Chondrocyte (in vitro differentiated cells): ENCODE results near the gene ITPK1. TPM values are rescaled to one million over a fixed set of nuclear protein-coding genes. Genes with fewer than 3 reads are reported as not detected.

Source experiments
- DNase-seq: peaks from one replicate; pipeline ENCODE4 v3.0.0; 2021; ENCODE audit warnings: mixed read lengths, low spot score
- H3K27ac Mint-ChIP-seq: one replicate; pipeline ENCODE4 v1.8.0; 2021; ENCODE audit warnings: mild to moderate bottlenecking, moderate library complexity, mixed read lengths; ENCODE audit not compliant: unreplicated experiment
- H3K27me3 Mint-ChIP-seq: 2 replicates; pipeline ENCODE4 v1.8.0; 2021; ENCODE audit warnings: low read depth, mixed read lengths
- H3K36me3 Mint-ChIP-seq: 2 replicates; pipeline ENCODE4 v1.8.0; 2021; ENCODE audit warnings: low read depth, mixed read lengths
- H3K4me1 Mint-ChIP-seq: 2 replicates; pipeline ENCODE4 v1.8.0; 2021; ENCODE audit warnings: low read depth, mild to moderate bottlenecking, mixed read lengths
- H3K4me3 Mint-ChIP-seq: one replicate; pipeline ENCODE4 v1.8.0; 2021; ENCODE audit warnings: mild to moderate bottlenecking, moderate library complexity, mixed read lengths; ENCODE audit not compliant: unreplicated experiment
- H3K9me3 Mint-ChIP-seq: 2 replicates; pipeline ENCODE4 v1.8.0; 2021; ENCODE audit warnings: low read depth, mixed read lengths
- CTCF ChIP-seq: fragments of 200-600 bp; sonication (generic); IDR thresholded peaks from 2 replicates; pipeline ENCODE4 v1.5.0; 2021; ENCODE audit warnings: antibody characterized with exemption, mild to moderate bottlenecking, moderate library complexity
- total RNA-seq: library from RNA; stranded (reverse); gene quantifications from 3 replicates; pipeline ENCODE4 v1.2.1, GENCODE V29; 2021

Gene ITPK1
- total RNA-seq, 1 donor from 2014 or later = 27.7 TPM

DNA sequence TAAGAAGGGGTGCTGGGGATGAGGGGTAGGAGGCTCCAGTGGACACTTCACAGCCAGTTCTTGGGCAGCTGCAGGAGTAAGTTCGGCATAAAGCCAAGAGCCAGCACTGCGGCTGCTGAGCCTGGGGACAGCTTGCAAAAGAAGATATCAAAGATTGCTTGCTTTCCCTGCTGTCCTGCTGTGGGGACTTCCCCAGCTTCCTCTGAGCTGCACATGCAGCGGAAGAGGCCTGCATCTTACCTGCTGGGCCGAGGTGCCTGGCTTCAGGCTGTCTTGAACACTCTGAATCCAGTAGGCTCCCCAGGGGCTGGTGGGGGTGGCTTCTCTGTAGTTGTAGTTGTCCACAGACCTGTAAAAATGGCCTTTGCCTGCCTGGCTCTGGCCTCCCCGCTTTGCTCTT, 191.5 kb downstream of the ITPK1 start:
- no peaks in the 10 kb centered on the region for H3K4me1 Mint-ChIP-seq
- no peaks in the 10 kb centered on the region for H3K36me3 Mint-ChIP-seq
- H3K27ac Mint-ChIP-seq = no peak overlapping the region
- no peak for DNase-seq
- H3K27me3 Mint-ChIP-seq = peaks cover 49% of the 10 kb centered on the region
- no peak overlapping the region for H3K4me3 Mint-ChIP-seq
- no peaks in the 10 kb centered on the region for H3K9me3 Mint-ChIP-seq
- TF ChIP-seq CTCF = no peak

DNA sequence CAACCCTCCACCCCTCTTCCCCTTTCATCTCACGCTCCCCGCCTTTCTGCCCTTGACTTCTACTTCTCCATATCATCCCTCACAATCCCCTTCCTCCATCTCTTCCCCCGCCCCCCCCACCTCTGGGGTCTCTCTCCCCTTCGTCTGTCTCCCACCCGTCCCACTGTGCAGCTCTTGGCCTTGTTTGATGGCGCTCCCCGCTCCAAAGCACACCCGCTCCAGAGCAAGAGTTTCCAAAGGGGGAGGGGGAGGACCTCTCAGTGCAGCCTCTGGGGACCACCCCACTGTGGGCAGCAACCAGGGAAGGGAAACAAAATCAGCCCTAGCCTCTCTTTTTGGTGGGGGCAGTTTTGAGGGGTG, 192.0 kb downstream of the ITPK1 start:
- Mint-ChIP-seq H3K36me3 (no peaks in the 10 kb centered on the region), H3K4me3 (no peak overlapping the region), H3K4me1 (no peaks in the 10 kb centered on the region), H3K27me3 (peaks cover 53% of the 10 kb centered on the region), H3K9me3 (no peaks in the 10 kb centered on the region), H3K27ac (no peak overlapping the region)
- no peak for DNase-seq
- TF ChIP-seq CTCF = no peak

GRCh38 chr14:92922883-92923743, 192.6 kb downstream of the ITPK1 start, which contains the start of gene CHGA:
CHGA (plus strand) TSS chr14:92923150; CDS start chr14:92923360, 210 bp downstream.
- H3K9me3 Mint-ChIP-seq = no peaks in the 10 kb centered on the region
- peaks cover 54% of the 10 kb centered on the region for H3K27me3 Mint-ChIP-seq
- no peak within 1 kb of the TSS for H3K4me3 Mint-ChIP-seq
- no peaks in the 10 kb centered on the region for H3K36me3 Mint-ChIP-seq
- H3K4me1 Mint-ChIP-seq = no peaks in the 10 kb centered on the region
- TF ChIP-seq CTCF = no peak
- no peak within 1 kb of the TSS for H3K27ac Mint-ChIP-seq
- DNase-seq = peak; percentile 85

DNA sequence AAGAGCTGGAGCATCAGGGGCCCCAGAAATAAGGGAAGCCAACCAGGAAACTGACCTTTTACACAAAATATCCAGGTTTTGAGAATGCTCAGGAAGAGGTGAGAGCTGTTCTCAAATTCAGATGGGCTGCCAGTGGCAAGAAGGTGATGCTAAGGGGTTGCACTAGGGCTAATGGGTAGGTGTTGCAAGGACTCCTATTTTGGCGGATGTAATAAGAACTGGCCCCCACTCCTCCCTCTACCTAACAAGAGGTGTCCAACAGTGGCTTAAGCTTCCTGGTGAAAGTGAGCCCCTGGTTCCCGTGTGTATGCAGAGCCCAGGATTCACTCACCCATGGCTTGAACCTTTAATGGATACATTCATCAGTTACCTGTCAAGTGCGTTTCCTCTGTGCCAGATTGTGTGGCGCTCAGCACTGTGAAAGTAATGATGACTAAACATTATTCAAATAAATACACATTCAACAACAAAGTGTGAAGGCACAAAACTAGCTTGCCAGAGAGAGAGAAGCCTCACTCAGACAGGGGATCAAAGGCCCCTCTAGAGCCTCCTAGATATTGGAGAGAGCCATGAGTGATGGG, 193.5 kb downstream of the ITPK1 start:
- no peak overlapping the region for H3K4me3 Mint-ChIP-seq
- peaks cover 61% of the 10 kb centered on the region for H3K27me3 Mint-ChIP-seq
- no peaks in the 10 kb centered on the region for H3K36me3 Mint-ChIP-seq
- DNase-seq = no peak
- H3K4me1 Mint-ChIP-seq = no peaks in the 10 kb centered on the region
- H3K9me3 Mint-ChIP-seq = no peaks in the 10 kb centered on the region
- TF ChIP-seq CTCF = no peak
- no peak overlapping the region for H3K27ac Mint-ChIP-seq

- no peak overlapping the region for H3K4me3 Mint-ChIP-seq
- no peak overlapping the region for H3K27ac Mint-ChIP-seq
- TF ChIP-seq CTCF = no peak
- no peaks in the 10 kb centered on the region for H3K9me3 Mint-ChIP-seq
- DNase-seq = no peak
- H3K27me3 Mint-ChIP-seq = peaks cover 66% of the 10 kb centered on the region
- no peaks in the 10 kb centered on the region for H3K4me1 Mint-ChIP-seq
- H3K36me3 Mint-ChIP-seq = no peaks in the 10 kb centered on the region
Observed at GRCh38 chr14:92920001-92920400, 195.7 kb downstream of the ITPK1 start.
